HG03378 (cell line): ENCODE results near the gene ROMO1.
"Not testable (repeated sequence)": the region's sequence is repeated elsewhere in the genome, so short reads cannot be mapped to it uniquely, and the experiment has no call there.

Experiments
- ATAC-seq: cut with Tn5 transposase; IDR thresholded peaks from one replicate; pipeline ENCODE4 v1.9.1; 2021; ENCODE audit warnings: mild to moderate bottlenecking, moderate library complexity; ENCODE audit not compliant: unreplicated experiment

The ROMO1 gene

GRCh38 chr20:35709259-35709658, 10.1 kb downstream of the ROMO1 start:
- ATAC-seq: no peak

DNA sequence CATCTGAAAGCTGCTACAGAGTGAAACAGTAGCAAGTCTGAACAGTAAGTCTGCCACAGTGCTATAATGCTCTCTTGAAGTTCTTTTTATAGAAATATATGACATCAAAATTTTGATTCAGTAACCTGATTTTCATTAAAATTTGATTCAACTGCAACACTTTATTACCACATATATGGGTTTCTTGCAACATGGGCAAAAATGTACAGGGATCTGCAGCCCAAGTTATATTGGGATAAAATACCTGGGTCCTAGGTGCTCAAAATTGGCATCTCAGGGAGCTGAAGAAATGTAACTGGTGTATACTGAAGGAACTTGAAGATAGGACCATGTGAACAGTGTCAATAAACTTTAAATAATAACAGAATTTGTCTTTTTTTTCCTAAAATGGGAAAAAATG, 10.8 kb downstream of the ROMO1 start:
- ATAC-seq: no peak

- ATAC-seq: no peak
Measured at GRCh38 chr20:35710884-35711587, 11.8 kb downstream of the ROMO1 start.

DNA sequence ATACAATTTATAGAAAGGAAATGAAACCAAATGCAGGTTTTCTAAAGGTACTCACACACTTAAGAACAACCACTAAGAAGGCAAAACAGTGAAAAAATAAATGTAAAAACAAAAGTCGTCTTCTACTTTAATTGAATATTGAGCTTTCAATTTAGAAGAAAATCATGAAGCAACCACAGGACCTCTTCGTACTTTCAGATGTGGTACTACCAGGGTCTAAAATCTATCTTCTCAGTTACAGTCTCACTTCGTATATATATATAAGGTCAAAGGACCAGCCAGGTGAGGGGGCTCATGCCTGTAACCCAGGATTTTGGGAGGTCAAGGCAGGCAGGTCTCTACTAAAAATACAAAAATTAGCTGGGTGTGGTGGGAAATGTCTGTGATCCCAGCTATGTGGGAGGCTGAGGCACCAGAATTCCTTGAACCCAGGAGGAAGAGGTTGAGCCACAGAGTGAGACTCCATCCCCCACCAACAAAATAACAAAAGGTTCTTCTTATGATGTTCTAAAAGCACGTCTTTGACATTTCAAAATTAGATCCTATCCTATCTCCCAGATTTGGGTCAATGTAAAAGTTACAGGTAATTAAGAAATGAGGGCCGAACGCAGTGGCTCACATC, 12.5 kb downstream of the ROMO1 start:
- no peak for ATAC-seq

GRCh38 chr20:35713120-35713519, 13.9 kb downstream of the ROMO1 start:
- ATAC-seq: not testable (repeated sequence)

DNA sequence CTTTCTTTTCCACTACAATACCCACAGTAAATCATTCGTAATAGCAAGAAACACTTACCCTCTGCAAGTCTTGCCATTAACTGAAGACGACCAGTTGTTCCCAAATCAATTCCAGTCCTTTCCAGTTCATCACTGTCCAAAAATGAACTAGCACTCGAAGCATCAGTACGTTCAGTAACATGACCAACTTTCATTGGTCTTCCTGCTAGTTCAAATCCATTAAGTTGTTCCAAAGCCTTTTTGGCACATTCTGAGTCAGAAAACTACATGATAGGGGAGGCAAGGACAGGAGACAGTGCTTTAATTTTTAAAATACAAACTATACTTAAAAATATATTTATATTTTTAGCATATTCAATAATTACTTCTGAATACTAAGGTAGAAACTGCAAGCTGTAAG, 14.9 kb downstream of the ROMO1 start:
- ATAC-seq: no peak

- no peak for ATAC-seq
Measured at GRCh38 chr20:35715652-35716051, 16.4 kb downstream of the ROMO1 start.

DNA sequence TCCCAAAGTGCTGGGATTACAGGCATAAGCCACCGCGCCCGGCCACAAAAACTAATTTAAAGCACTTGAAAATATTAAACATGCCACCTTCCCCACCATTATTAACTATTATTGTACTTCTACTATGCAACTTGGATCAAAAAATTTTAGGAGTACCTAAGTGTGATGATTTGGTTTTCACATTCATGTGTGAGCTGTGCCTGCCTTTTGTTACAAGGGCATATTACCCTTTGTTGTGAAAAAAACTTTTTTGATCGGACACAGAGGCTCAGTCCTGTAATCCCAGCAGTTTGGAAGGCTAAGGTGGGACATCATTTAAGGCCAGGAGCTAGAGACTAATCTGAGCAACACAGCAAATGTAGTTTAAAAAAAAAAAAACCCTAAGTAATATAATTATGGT, 17.1 kb downstream of the ROMO1 start:
- no peak for ATAC-seq

- ATAC-seq: not testable (repeated sequence)
Measured at GRCh38 chr20:35718321-35718720, 19.1 kb downstream of the ROMO1 start.

- ATAC-seq: no peak
Measured at GRCh38 chr20:35718972-35719635, 19.9 kb downstream of the ROMO1 start.

DNA sequence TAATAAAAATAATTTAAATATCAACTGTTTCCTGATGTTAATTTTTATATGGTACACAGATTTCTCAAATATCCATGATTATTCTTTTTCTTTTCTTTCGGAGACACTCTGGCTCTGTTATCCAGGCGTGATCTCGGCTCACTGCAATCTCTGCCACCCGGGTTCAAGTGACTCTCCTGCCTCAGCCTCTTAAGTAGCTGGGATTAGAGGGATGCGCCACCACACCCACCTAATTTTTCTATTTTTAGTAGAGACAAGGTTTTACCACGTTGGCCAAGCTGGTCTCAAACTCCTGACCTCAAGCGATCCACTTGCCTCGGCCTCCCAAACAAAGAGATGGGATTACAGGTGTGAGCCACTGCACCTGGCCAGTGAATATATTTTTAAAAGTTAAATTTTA, 20.5 kb downstream of the ROMO1 start:
- ATAC-seq: no peak

GRCh38 chr20:35720165-35721123, 21.2 kb downstream of the ROMO1 start:
- ATAC-seq: no peak

DNA sequence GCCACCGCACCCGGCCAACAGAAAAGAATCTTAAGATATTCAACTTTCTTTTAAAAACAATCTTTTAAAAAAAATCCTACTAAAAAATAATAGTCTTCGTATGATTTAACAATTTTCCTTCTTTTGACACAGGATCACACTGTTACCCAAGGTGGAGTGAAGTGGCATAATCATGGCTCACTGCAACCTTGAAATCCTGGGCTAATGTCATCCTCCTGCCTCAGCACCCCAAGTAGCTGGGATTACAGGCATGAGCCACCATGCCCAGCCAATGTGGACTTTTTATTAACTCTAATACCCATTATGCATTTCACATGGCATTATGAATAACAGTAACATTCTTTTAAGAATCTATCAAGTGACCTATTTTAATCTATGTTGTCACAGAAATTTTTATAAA, 22.0 kb downstream of the ROMO1 start:
- ATAC-seq: no peak

- no peak for ATAC-seq
Measured at GRCh38 chr20:35721621-35722020, 22.4 kb downstream of the ROMO1 start.

DNA sequence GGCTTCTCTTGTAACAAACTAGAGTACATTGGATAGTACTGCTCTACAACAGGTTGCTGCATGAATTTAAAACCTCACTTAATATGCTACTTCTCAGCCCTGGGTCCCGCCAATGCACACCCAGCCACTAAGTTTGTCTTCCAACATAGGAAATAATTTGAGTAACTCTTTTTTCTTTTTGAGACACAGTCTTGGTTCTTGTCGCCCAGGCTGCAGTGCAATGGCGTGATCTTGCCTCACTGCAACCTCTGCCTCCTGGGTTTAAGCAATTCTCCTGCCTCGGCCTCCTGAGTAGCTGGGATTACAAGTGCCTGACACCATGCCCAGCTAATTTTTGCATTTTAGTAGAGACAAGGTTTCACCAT, 24.1 kb downstream of the ROMO1 start:
- ATAC-seq: not testable (repeated sequence)

DNA sequence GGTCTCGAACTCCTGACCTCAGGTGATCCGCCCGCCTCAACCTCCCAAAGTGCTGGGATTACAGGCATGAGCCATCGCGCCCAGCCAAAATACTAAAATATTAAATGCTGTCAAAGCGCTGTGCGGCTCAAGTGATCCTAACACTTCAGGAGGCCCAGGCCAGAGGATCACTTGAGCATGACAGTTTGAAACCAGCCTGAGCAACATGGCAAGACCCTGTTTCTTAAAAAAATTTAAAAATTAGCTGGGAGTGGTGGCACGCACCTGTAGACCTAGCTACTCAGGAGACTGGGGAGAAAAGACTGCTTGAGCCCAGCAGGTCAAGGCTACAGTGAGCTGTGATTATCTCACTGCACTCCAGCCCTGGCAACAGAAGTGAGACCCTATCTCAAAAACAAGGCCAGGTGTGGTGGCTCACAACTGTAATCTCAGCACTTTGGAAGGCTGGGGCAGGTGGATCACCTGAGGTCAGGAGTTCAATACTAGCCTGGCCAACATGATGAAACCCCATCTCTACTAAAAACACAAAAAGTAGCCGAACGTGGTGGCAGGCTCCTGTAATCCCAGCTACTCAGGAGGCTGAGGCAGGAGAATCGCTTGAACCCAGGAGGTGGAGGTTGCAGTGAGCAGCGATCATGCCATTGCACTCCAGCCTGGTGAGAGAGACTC, 24.6 kb downstream of the ROMO1 start:
- not testable (repeated sequence) for ATAC-seq

DNA sequence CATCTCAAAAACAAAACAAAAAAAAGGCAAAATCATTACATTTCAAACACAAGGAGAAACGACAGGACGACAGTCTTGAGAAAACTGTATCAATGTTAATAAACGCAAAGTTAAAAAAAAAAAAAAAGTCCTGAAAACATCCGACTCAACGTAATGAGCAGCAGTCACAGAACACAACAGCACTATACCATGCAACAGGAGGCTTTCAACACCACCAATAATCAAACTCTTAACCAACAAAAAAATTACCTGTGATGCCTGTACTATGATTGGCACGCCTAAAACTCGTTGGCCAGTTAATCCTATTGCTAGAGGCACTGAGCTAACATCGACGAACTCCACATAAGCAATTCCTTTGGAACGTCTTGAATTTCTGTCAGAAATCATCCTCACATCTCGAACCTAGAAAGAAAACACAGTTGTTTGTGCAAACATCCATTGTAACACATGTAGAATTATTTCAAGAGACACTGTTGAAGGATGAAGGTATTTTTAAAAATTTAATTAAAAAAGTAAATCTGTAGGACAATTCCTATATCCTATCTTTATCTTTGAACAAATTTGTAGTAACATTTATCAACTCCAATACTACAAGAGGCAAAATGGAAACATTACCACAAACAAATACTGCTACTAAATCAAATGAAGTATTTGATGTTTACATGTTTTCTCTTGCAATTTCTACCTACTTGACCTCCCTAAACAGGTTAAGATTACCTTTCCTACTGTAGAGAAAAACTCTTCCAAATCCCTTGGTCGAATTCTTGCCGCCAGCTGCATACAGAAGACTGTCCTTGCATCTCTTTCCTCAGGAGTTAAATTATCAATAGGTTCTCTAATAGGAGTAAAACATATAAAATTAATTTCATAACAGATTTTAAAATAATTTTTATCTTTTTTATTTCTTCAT, 25.4 kb downstream of the ROMO1 start:
- no peak for ATAC-seq

DNA sequence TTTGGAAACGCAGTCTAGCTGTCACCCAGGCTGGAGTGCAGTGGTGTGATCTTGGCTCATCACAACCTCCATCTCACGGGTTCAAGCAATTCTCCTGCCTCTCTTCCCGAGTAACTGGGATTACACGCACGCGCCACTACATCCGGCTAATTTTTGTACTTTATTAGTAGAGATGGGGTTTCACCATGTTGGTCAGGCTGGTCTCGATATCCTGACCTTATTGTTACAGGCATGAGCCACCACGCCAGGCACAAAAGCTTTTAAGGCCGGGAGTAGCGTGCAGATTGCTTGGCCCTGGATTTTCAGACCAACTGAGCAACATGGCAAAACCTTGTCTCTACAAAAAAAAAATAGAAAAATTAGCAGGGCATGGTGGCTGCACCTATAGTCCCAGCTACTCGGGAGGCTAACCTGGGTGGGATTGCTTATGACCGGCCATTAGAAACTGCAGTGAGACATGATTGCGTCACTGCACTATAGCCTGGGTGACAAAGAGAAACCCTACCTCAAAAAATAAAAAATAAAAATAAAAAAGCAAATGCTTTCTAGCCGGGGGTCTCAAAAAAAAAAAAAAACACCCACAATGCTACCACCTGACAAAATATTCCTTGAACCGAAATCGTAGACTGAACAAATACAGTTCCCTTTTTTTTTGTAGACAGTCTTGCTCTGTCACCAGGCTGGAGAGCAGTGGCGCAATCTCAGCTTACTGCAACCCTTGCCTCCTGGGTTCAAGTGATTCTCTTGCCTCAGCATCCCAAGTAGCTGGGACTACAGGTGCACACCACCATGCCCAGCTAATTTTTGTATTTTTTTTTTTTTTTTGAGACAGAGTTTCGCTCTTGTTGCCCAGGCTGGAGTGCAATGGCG, 27.9 kb downstream of the ROMO1 start:
- no peak for ATAC-seq
